NCI-H1048 (cell line): ENCODE measurements around the gene ALG10.
"Not testable (repeated sequence)": the region's sequence is repeated elsewhere in the genome, so short reads cannot be mapped to it uniquely, and the experiment has no call there.

Experiments used
- DNase-seq: peaks from one replicate; lab custom pipeline; 2025; lab: John Stamatoyannopoulos, UW

The ALG10 gene

GRCh38 chr12:34022079-34022830 is at the start of gene ALG10:
ALG10 (plus strand) TSS chr12:34022496; CDS start chr12:34022600, 104 bp downstream.
- DNase-seq, result peak; percentile 86

GRCh38 chr12:33972884-33973283 is 49.4 kb upstream of the ALG10 start:
- not testable (repeated sequence) for DNase-seq

GRCh38 chr12:33977887-33978286 is 44.4 kb upstream of the ALG10 start:
- no peak for DNase-seq

- no peak for DNase-seq
Observed at GRCh38 chr12:33988197-33988805, 34.0 kb upstream of the ALG10 start.

GRCh38 chr12:33988913-33989312 is 33.4 kb upstream of the ALG10 start:
- no peak for DNase-seq

GRCh38 chr12:33994857-33995808 is 27.2 kb upstream of the ALG10 start:
- no peak for DNase-seq

GRCh38 chr12:34008835-34009234 is 13.5 kb upstream of the ALG10 start:
- not testable (repeated sequence) for DNase-seq

- DNase-seq, result no peak
Observed at GRCh38 chr12:34016361-34016760, 5.9 kb upstream of the ALG10 start.

- no peak for DNase-seq
Observed at GRCh38 chr12:34021071-34021470, 1.2 kb upstream of the ALG10 start.

GRCh38 chr12:34027661-34028060 is 5.4 kb downstream of the ALG10 start:
- DNase-seq, result not testable (repeated sequence)

GRCh38 chr12:34030591-34030990 is 8.3 kb downstream of the ALG10 start:
- DNase-seq, result no peak

- DNase-seq, result no peak
Observed at GRCh38 chr12:34033628-34034296, 11.5 kb downstream of the ALG10 start.

GRCh38 chr12:34038357-34038756 is 16.1 kb downstream of the ALG10 start:
- DNase-seq, result not testable (repeated sequence)

GRCh38 chr12:34046570-34046969 is 24.3 kb downstream of the ALG10 start:
- no peak for DNase-seq

- DNase-seq, result not testable (repeated sequence)
Observed at GRCh38 chr12:34047855-34048254, 25.6 kb downstream of the ALG10 start.

- no peak for DNase-seq
Observed at GRCh38 chr12:34048714-34049113, 26.4 kb downstream of the ALG10 start.

GRCh38 chr12:34051486-34051885 is 29.2 kb downstream of the ALG10 start:
- DNase-seq, result no peak

GRCh38 chr12:34054938-34055337 is 32.6 kb downstream of the ALG10 start:
- no peak for DNase-seq
